SU-DHL-6 (cell line): ENCODE data around the gene GRID1.

Experiments
- H2AFZ ChIP-seq: fragments of 200-600 bp; sonication (generic); 2 replicates; pipeline ENCODE4 v1.6.1; 2014; ENCODE audit warnings: low read depth, mild to moderate bottlenecking, moderate library complexity, mixed read lengths, antibody characterized with exemption, low read length; ENCODE audit not compliant: severe bottlenecking
- H3F3A ChIP-seq: fragments of 200-600 bp; shearing (Covaris generic); 2 replicates; pipeline ENCODE4 v1.6.0; 2016; ENCODE audit warnings: antibody characterized with exemption, mild to moderate bottlenecking; ENCODE audit not compliant: insufficient read depth
- H3K27ac ChIP-seq: fragments of 200-600 bp; sonication (generic); 2 replicates; pipeline ENCODE4 v1.5.1; 2016; ENCODE audit warnings: low read depth, mild to moderate bottlenecking, low read length, moderate library complexity, mixed read lengths
- H3K27me3 ChIP-seq: fragments of 200-600 bp; sonication (generic), shearing (Covaris generic); 2 replicates; pipeline ENCODE4 v1.6.0; 2014; ENCODE audit warnings: mild to moderate bottlenecking, low read length
- H3K36me3 ChIP-seq: fragments of 200-600 bp; sonication (generic); 2 replicates; pipeline ENCODE4 v1.6.1; 2014; ENCODE audit warnings: mild to moderate bottlenecking, low read length, mixed read lengths
- H3K4me2 ChIP-seq: fragments of 300-600, 200-600 bp; shearing (Covaris generic), sonication (generic); 2 replicates; pipeline ENCODE4 v1.6.0; 2014; ENCODE audit warnings: low read length, low read depth, mild to moderate bottlenecking; ENCODE audit not compliant: poor library complexity, severe bottlenecking
- H3K4me3 ChIP-seq: fragments of 200-600 bp; sonication (generic); 2 replicates; pipeline ENCODE4 v1.5.1; 2014; ENCODE audit warnings: antibody characterized with exemption, low read length, mild to moderate bottlenecking, mixed read lengths; ENCODE audit not compliant: insufficient read depth, poor library complexity, severe bottlenecking
- H3K79me2 ChIP-seq: fragments of 200-600 bp; sonication (generic); 2 replicates; pipeline ENCODE4 v1.6.1; 2014; ENCODE audit warnings: mild to moderate bottlenecking, low read length, moderate library complexity; ENCODE audit not compliant: insufficient read depth
- H3K9ac ChIP-seq: fragments of 200-600 bp; sonication (generic); 2 replicates; pipeline ENCODE4 v1.7.0; 2014; ENCODE audit warnings: mild to moderate bottlenecking, low read length
- H3K9me2 ChIP-seq: fragments of 200-600 bp; sonication (generic); replicated peaks from 2 replicates; pipeline ENCODE4 v1.6.1; 2014; ENCODE audit warnings: low read length; ENCODE audit not compliant: insufficient read depth
- H3K9me3 ChIP-seq: fragments of 200-600 bp; sonication (generic); 2 replicates; pipeline ENCODE4 v1.6.1; 2014; ENCODE audit warnings: low read length, mixed read lengths; ENCODE audit not compliant: insufficient read depth
- H4K20me1 ChIP-seq: fragments of 200-600 bp; sonication (generic); 2 replicates; pipeline ENCODE4 v1.6.1; 2014; ENCODE audit warnings: low read depth, mild to moderate bottlenecking, antibody characterized with exemption, low read length, moderate library complexity, mixed read lengths
- EZH2phosphoT487 ChIP-seq: fragments of 200-600 bp; sonication (generic), shearing (Covaris generic); conservative IDR thresholded peaks from 2 replicates; pipeline ENCODE4 v1.6.1; 2018; ENCODE audit warnings: mild to moderate bottlenecking, antibody characterized with exemption, low read length, moderate library complexity, mixed read lengths
- TF ChIP-seq, protein P1 (sequence below): fragments of 200-600 bp; sonication (generic); IDR thresholded peaks from one replicate; pipeline ENCODE4 v1.5.1; 2017; ENCODE audit warnings: antibody characterized with exemption, mild to moderate bottlenecking, low read length, moderate library complexity; ENCODE audit not compliant: insufficient read depth, poor library complexity, severe bottlenecking

Gene GRID1

DNA sequence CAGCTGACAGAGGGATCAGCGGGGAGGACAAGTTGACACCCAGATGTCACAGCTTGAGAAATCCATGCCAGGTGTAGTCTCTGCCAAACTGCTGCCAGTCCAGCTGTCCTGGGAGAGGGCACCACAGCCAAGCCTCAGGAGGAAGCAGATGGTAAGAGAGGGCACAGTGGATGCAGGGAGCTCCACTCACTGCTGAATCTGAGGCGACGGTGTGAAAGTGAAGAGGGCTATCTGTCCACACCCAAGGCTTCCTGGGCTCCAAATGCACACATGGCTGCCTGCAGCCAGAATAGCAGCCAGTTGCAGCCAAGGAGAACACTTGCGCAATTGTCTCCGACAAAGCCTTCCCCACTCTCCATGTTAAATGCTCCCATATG is 502.4 kb downstream of the GRID1 start:
- H3K27ac ChIP-seq = no peak overlapping the region
- no peaks in the 10 kb centered on the region for H3K9me3 ChIP-seq
- H3K79me2 ChIP-seq = no peaks in the 10 kb centered on the region
- no peaks in the 10 kb centered on the region for H3F3A ChIP-seq
- TF ChIP-seq, protein P1, sequence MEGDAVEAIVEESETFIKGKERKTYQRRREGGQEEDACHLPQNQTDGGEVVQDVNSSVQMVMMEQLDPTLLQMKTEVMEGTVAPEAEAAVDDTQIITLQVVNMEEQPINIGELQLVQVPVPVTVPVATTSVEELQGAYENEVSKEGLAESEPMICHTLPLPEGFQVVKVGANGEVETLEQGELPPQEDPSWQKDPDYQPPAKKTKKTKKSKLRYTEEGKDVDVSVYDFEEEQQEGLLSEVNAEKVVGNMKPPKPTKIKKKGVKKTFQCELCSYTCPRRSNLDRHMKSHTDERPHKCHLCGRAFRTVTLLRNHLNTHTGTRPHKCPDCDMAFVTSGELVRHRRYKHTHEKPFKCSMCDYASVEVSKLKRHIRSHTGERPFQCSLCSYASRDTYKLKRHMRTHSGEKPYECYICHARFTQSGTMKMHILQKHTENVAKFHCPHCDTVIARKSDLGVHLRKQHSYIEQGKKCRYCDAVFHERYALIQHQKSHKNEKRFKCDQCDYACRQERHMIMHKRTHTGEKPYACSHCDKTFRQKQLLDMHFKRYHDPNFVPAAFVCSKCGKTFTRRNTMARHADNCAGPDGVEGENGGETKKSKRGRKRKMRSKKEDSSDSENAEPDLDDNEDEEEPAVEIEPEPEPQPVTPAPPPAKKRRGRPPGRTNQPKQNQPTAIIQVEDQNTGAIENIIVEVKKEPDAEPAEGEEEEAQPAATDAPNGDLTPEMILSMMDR = no peak
- no peak for TF ChIP-seq EZH2phosphoT487
- H3K27me3 ChIP-seq = no peaks in the 10 kb centered on the region
- no peak overlapping the region for H3K4me2 ChIP-seq
- no peak overlapping the region for H3K4me3 ChIP-seq
- H3K36me3 ChIP-seq = no peaks in the 10 kb centered on the region
- no peaks in the 10 kb centered on the region for H3K9me2 ChIP-seq
- no peak overlapping the region for H3K9ac ChIP-seq
- H4K20me1 ChIP-seq = no peaks in the 10 kb centered on the region
- H2AFZ ChIP-seq = no peak overlapping the region

DNA sequence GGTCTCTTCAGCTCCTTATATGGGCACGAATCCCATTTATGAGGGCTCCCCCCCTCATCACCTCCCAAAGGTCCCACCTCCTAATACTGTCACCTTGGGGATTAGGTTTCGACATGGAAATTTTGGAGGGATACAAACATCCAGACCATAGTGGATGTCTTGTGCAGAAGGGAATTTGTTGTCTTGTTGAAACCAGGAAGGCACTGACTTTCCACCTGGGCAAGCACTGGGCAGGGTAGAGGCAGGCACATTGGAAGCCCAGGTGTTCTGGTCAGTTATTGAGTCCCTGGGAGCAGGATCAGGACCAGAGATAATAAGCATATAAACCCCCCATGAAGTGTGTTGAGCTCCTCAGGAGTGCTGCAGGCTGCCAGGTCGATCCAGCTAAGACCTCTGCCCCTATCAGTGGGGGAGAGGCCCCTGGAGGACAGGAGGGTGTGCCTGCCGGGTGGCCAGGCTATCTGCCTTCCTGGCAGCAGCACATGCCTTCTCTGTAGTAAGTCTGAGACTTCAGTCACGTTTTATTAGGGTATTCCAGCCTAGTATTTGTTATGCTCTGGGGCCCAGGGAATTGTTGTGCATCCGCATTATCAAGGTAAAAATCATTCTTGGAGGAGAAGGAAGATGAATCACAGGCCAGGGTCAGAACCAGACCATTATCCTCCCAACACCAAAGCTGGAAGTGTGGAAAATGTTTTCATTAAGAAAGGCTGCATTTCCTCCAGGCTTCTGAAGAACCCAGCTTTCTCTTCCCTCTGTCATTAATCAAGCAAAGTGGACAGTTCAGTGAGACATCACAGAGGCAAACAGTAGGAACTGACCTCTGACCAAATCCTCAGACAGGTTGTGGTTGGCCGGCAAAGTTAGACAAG is 503.1 kb downstream of the GRID1 start:
- H3K4me2 ChIP-seq = no peak overlapping the region

DNA sequence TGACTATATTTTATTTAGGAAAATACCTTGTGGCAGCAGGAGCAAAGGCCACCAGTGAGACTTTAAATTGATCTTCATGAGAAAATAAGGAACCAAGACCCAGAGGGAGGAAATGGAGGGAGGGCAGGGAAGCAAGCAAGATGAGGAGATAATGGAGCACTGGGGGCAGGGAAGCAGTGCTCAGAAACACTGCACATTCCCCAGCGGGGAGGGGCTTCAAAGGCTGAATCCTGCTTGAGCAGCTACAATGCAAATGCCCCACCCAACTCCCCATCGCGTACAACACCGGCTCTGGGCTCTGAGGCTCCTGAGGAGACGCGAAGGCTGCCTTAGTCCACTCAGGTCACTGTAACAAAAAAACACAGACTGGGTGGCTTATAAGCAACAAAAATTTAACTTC is 503.8 kb downstream of the GRID1 start:
- Histone ChIP-seq H2AFZ (no peak overlapping the region), H3K9ac (no peak overlapping the region), H3F3A (no peaks in the 10 kb centered on the region), H3K4me3 (no peak overlapping the region), H3K9me2 (no peaks in the 10 kb centered on the region), H3K9me3 (no peaks in the 10 kb centered on the region), H4K20me1 (no peaks in the 10 kb centered on the region), H3K36me3 (no peaks in the 10 kb centered on the region), H3K79me2 (no peaks in the 10 kb centered on the region), H3K27ac (no peak overlapping the region), H3K4me2 (no peak overlapping the region), H3K27me3 (no peaks in the 10 kb centered on the region)
- no peak for TF ChIP-seq EZH2phosphoT487
- TF ChIP-seq, protein P1 = no peak

More for the DNA sequence above, 503.1 kb downstream of the GRID1 start:
- Histone ChIP-seq H3K27me3 (no peaks in the 10 kb centered on the region), H3K9me2 (no peaks in the 10 kb centered on the region), H3K9ac (no peak overlapping the region), H3K9me3 (no peaks in the 10 kb centered on the region), H3K79me2 (no peaks in the 10 kb centered on the region), H3K36me3 (no peaks in the 10 kb centered on the region), H3K4me3 (no peak overlapping the region), H4K20me1 (no peaks in the 10 kb centered on the region), H3K27ac (no peak overlapping the region), H3F3A (no peaks in the 10 kb centered on the region), H2AFZ (no peak overlapping the region)
- TF ChIP-seq EZH2phosphoT487 = no peak
- TF ChIP-seq, protein P1 = no peak
